ENCODE measurements around the gene NR0B2.

DNA sequence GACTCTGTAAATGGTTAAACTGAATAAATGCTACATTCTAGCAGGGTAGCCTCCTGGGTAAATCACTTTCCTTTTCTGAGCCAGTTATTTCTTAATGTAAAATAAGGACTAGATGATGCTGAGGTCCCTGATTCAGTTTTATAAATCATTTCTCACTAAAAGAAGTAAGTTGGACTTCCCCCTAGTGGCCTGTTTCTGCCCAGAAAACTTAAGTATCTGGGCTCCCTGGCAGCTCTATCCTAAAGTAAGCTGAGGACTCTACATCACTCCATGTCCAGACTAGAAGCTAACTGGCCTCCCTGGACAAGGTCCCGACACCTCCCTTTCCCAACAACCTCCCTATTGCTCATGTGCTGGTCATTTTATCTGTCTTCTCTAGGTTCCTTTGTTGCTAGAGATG, 26.6 kb downstream of the NR0B2 start:
- TF ChIP-seq FOXM1 (IDR thresholded peaks at IDR 0.05; ENCODE audit: borderline replicate concordance), result no peak
- no peak for TF ChIP-seq SP1 (IDR thresholded peaks at IDR 0.05)
- no peak for TF ChIP-seq TARDBP (IDR thresholded peaks at IDR 0.05)
- TF ChIP-seq ARNT (IDR thresholded peaks at IDR 0.05), result no peak
- TF ChIP-seq FOXA1 (IDR thresholded peaks at IDR 0.05), result no peak
- TF ChIP-seq PKNOX1 (IDR thresholded peaks at IDR 0.05), result no peak
- TF ChIP-seq SUZ12 (IDR thresholded peaks at IDR 0.05), result no peak
- no peak for TF ChIP-seq LEF1 (IDR thresholded peaks at IDR 0.05; ENCODE audit: borderline replicate concordance)
- TF ChIP-seq BHLHE40 (IDR thresholded peaks at IDR 0.05; ENCODE audit: borderline replicate concordance), result no peak
- TF ChIP-seq ZNF384 (IDR thresholded peaks at IDR 0.05), result no peak

Measured in HEK293T (cell line).